ENCODE measurements around the gene SORCS2.

Gene SORCS2

DNA sequence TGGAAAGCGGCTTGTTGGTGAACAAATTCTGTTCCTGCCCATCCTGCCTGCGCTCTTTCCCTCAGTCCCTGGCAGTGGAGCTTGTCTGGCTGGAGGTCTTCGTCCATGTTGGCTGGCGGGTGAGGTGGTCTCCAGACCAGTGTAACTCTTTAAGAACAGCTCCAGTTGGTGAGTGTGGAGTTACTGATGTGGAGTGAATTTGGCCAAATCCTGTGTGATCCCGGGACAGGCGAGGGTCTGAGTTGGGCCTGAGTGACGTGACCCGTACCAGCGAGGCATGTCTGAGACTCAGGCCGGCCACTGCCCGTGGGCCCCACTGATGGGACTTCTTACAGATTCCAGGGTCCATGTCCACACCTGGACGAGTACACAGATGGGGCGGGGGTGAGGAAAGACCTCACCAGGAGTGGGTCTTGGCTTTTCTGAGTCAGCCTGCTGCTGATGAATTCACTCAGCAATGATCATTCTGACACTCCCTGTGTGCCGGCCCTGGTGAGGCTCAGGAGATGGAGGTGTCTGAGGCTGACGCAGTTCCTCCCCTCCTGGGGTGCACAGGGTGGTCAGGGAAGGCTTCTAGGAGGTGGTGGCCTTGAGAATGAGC, 196.9 kb downstream of the SORCS2 start:
- Histone ChIP-seq H3K9me3 (ENCODE audit: control insufficient read depth, insufficient read depth, low read length) (peaks cover 14% of the 10 kb centered on the region; the same call in 1 of the 2 replicates), H3K36me3 (ENCODE audit: control insufficient read depth, low read length) (no peaks in the 10 kb centered on the region), H3K27me3 (ENCODE audit: control insufficient read depth, low read length) (no peaks in the 10 kb centered on the region), H3K4me3 (ENCODE audit: low read length) (no peak overlapping the region), H3K4me1 (ENCODE audit: control insufficient read depth, low read length) (no peaks in the 10 kb centered on the region), H3F3A (ENCODE audit: control insufficient read depth, insufficient read depth) (no peaks in the 10 kb centered on the region), H3K79me2 (ENCODE audit: control insufficient read depth, low read length) (no peaks in the 10 kb centered on the region), H3K9me2 (replicated peaks; ENCODE audit: control insufficient read depth, low read length) (no peaks in the 10 kb centered on the region), H3K27ac (ENCODE audit: low read depth, low read length) (no peak overlapping the region), H3K4me2 (ENCODE audit: low read length) (no peak overlapping the region), H4K20me1 (ENCODE audit: control insufficient read depth, insufficient read depth, low read depth, low read length) (no peaks in the 10 kb centered on the region)
- no peak for TF ChIP-seq EZH2phosphoT487 (IDR thresholded peaks at IDR 0.05; ENCODE audit: borderline replicate concordance, low read length)
- TF ChIP-seq, protein P1, sequence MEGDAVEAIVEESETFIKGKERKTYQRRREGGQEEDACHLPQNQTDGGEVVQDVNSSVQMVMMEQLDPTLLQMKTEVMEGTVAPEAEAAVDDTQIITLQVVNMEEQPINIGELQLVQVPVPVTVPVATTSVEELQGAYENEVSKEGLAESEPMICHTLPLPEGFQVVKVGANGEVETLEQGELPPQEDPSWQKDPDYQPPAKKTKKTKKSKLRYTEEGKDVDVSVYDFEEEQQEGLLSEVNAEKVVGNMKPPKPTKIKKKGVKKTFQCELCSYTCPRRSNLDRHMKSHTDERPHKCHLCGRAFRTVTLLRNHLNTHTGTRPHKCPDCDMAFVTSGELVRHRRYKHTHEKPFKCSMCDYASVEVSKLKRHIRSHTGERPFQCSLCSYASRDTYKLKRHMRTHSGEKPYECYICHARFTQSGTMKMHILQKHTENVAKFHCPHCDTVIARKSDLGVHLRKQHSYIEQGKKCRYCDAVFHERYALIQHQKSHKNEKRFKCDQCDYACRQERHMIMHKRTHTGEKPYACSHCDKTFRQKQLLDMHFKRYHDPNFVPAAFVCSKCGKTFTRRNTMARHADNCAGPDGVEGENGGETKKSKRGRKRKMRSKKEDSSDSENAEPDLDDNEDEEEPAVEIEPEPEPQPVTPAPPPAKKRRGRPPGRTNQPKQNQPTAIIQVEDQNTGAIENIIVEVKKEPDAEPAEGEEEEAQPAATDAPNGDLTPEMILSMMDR (IDR thresholded peaks at IDR 0.05; ENCODE audit: low read depth, low read length, poor library complexity, severe bottlenecking), result no peak

DNA sequence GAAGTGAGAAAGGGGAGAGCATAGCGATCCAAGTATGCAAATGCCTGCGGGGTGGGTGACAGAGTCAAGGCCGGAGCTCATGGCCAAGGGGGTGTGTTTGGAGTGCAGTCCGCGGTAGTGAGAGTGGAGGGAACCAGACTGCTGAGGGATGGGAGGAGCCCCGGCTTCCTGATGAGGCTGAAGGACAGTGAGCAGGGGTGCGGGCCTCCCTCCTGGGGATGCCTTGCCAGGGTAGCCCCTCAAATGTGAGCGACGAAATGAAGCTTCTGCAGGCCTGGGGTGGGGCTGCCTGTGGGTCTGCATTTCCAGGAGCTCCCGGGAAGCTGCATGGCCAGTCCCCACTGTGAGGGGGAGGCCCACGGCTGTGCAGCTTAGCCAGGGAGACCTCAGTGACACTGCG, 197.4 kb downstream of the SORCS2 start:
- Histone ChIP-seq H3F3A (ENCODE audit: control insufficient read depth, insufficient read depth) (no peaks in the 10 kb centered on the region), H3K9me3 (ENCODE audit: control insufficient read depth, insufficient read depth, low read length) (peaks cover 14% of the 10 kb centered on the region; the same call in 1 of the 2 replicates), H4K20me1 (ENCODE audit: control insufficient read depth, insufficient read depth, low read depth, low read length) (no peaks in the 10 kb centered on the region), H3K27me3 (ENCODE audit: control insufficient read depth, low read length) (no peaks in the 10 kb centered on the region), H3K79me2 (ENCODE audit: control insufficient read depth, low read length) (no peaks in the 10 kb centered on the region), H3K36me3 (ENCODE audit: control insufficient read depth, low read length) (no peaks in the 10 kb centered on the region), H3K4me3 (ENCODE audit: low read length) (no peak overlapping the region), H3K27ac (ENCODE audit: low read depth, low read length) (no peak overlapping the region), H3K4me1 (ENCODE audit: control insufficient read depth, low read length) (no peaks in the 10 kb centered on the region), H3K9me2 (replicated peaks; ENCODE audit: control insufficient read depth, low read length) (no peaks in the 10 kb centered on the region), H3K4me2 (ENCODE audit: low read length) (no peak overlapping the region)
- TF ChIP-seq, protein P1 (IDR thresholded peaks at IDR 0.05; ENCODE audit: low read depth, low read length, poor library complexity, severe bottlenecking), result no peak
- no peak for TF ChIP-seq EZH2phosphoT487 (IDR thresholded peaks at IDR 0.05; ENCODE audit: borderline replicate concordance, low read length)

DNA sequence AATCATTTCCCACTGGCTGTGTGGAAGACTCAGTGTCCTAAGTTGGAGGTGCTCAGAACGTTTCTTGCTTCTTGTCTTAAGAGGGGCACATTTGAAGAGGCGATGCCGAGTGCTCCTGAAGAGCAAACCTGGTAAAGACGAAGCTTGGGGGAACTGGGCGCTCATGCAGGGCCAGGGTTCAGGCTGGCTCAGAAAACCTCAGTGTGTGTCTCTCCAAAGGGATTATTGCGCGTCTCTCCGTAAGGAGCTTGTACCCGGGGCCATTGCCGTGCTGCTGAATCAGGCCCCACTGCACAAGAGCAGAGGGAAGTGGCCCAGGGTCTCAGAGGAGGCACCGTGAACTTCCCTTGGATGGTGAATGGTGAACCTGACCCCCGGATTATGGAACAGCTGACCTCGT, 198.0 kb downstream of the SORCS2 start:
- H3F3A ChIP-seq (ENCODE audit: control insufficient read depth, insufficient read depth), result no peaks in the 10 kb centered on the region
- H3K27me3 ChIP-seq (ENCODE audit: control insufficient read depth, low read length), result no peaks in the 10 kb centered on the region
- no peak overlapping the region for H3K27ac ChIP-seq (ENCODE audit: low read depth, low read length)
- H4K20me1 ChIP-seq (ENCODE audit: control insufficient read depth, insufficient read depth, low read depth, low read length), result no peaks in the 10 kb centered on the region
- H3K4me1 ChIP-seq (ENCODE audit: control insufficient read depth, low read length), result peaks cover 3% of the 10 kb centered on the region
- H3K9me2 ChIP-seq (replicated peaks; ENCODE audit: control insufficient read depth, low read length), result no peaks in the 10 kb centered on the region
- H3K9me3 ChIP-seq (ENCODE audit: control insufficient read depth, insufficient read depth, low read length), result peaks cover 13% of the 10 kb centered on the region; the same call in 1 of the 2 replicates
- no peaks in the 10 kb centered on the region for H3K79me2 ChIP-seq (ENCODE audit: control insufficient read depth, low read length)
- H3K36me3 ChIP-seq (ENCODE audit: control insufficient read depth, low read length), result no peaks in the 10 kb centered on the region
- no peak overlapping the region for H3K4me2 ChIP-seq (ENCODE audit: low read length)
- TF ChIP-seq EZH2phosphoT487 (IDR thresholded peaks at IDR 0.05; ENCODE audit: borderline replicate concordance, low read length), result no peak
- TF ChIP-seq, protein P1 (IDR thresholded peaks at IDR 0.05; ENCODE audit: low read depth, low read length, poor library complexity, severe bottlenecking), result no peak
- H3K4me3 ChIP-seq (ENCODE audit: low read length), result no peak overlapping the region

Data from DOHH2 (cell line).